Right lobe of liver (tissue), 4 donors: ENCODE measurements around the gene DTNA.

Source experiments
- CTCF ChIP-seq, 4 donors: fragments of 200-600 bp in 3 of 4; fragments of 450-650 bp in 1 of 4; IDR thresholded peaks; one replicate each; pipeline versions ENCODE4 v1.5.1 to v1.8.0; 2016 to 2022; ENCODE audit warnings: antibody characterized with exemption in 4 of 4, mild to moderate bottlenecking in 2 of 4
- POLR2A ChIP-seq: fragments of 450-650 bp; IDR thresholded peaks from one replicate; pipeline ENCODE4 v1.6.1; 2017; ENCODE audit warnings: antibody characterized with exemption, mild to moderate bottlenecking
- donor health status: DM: no; HTN: no; CAD: no.
- donor health status: DM: no; HTN: no; CAD: no.
- donor health status: DM: no; HTN: yes; CAD: no.

- TF ChIP-seq CTCF (IDR thresholded peaks at IDR 0.05) (no peak), POLR2A (no peak)
These were observed 7.3 kb upstream of the DTNA start for GRCh38 chr18:34702814-34703213.
